Keratinocyte (primary cell): ENCODE data around the gene RAB11FIP2. TPM values are rescaled to one million over a fixed set of nuclear protein-coding genes. Genes with fewer than 3 reads are reported as not detected.

Experiments
- DNase-seq: peaks from one replicate; pipeline ENCODE4 v3.0.0-alpha.2; 2011; ENCODE audit warnings: low read depth, missing footprints, low spot score
- FAIRE-seq: peaks from 2 replicates; lab custom pipeline; 2011; peaks lifted over from hg19 to GRCh38; lab: Jason Lieb, UNC
- H2AFZ ChIP-seq: 2 replicates; pipeline ENCODE4 v1.6.0; 2012; ENCODE audit warnings: low read length, control low read depth, inconsistent platforms; ENCODE audit not compliant: control insufficient read depth
- H3K27ac ChIP-seq: 2 replicates; pipeline ENCODE4 v1.5.1; 2011; ENCODE audit warnings: low read length; ENCODE audit not compliant: control insufficient read depth, insufficient read depth
- H3K27me3 ChIP-seq: 3 replicates; pipeline ENCODE4 v1.6.0; 2011; ENCODE audit warnings: low read length; ENCODE audit not compliant: control insufficient read depth, insufficient read depth; ENCODE audit errors: extremely low read depth
- H3K36me3 ChIP-seq, 2 experiments: 2 replicates in 1 of 2; 3 replicates in 1 of 2; pipeline ENCODE4 v1.5.1; 2011; ENCODE audit warnings: low read length in 2 of 2, mild to moderate bottlenecking in 1 of 2; ENCODE audit not compliant: control insufficient read depth in 2 of 2, insufficient read depth in 2 of 2; ENCODE audit errors: extremely low read depth in 1 of 2
- H3K4me1 ChIP-seq: 3 replicates; pipeline ENCODE4 v1.5.1; 2011; ENCODE audit warnings: low read length; ENCODE audit not compliant: control insufficient read depth, insufficient read depth; ENCODE audit errors: extremely low read depth
- H3K4me2 ChIP-seq: 3 replicates; pipeline ENCODE4 v1.6.0; 2011; ENCODE audit warnings: low read depth, low read length; ENCODE audit not compliant: control insufficient read depth, insufficient read depth; ENCODE audit errors: extremely low read depth
- H3K4me3 ChIP-seq, 3 experiments: fragments of 200-600 bp in 1 of 3; sonication (generic) in 1 of 3; 2 replicates in 2 of 3; 3 replicates in 1 of 3; pipeline ENCODE4 v1.5.1; 2011 to 2016; ENCODE audit warnings: low read length in 3 of 3, mild to moderate bottlenecking in 3 of 3, control low read depth in 2 of 3, inconsistent platforms in 1 of 3, low read depth in 1 of 3, mixed read lengths in 1 of 3, mixed run types in 1 of 3, moderate library complexity in 1 of 3; ENCODE audit not compliant: control insufficient read depth in 2 of 3, insufficient read depth in 2 of 3; ENCODE audit errors: extremely low read depth in 1 of 3
- H3K79me2 ChIP-seq: 2 replicates; pipeline ENCODE4 v1.6.0; 2012; ENCODE audit warnings: low read length; ENCODE audit not compliant: control insufficient read depth, insufficient read depth
- H3K9ac ChIP-seq: 3 replicates; pipeline ENCODE4 v1.6.0; 2011; ENCODE audit warnings: low read length; ENCODE audit not compliant: control insufficient read depth, insufficient read depth; ENCODE audit errors: extremely low read depth
- H3K9me1 ChIP-seq: 3 replicates; pipeline ENCODE4 v1.6.0; 2011; ENCODE audit warnings: low read length; ENCODE audit not compliant: control insufficient read depth, insufficient read depth; ENCODE audit errors: extremely low read depth
- H3K9me3 ChIP-seq: 2 replicates; pipeline ENCODE4 v1.5.1; 2012; ENCODE audit warnings: low read depth, low read length; ENCODE audit not compliant: control insufficient read depth
- H4K20me1 ChIP-seq: 3 replicates; pipeline ENCODE4 v1.6.0; 2011; ENCODE audit warnings: low read length; ENCODE audit not compliant: control insufficient read depth, insufficient read depth; ENCODE audit errors: extremely low read depth
- EZH2 ChIP-seq: IDR thresholded peaks from one replicate; pipeline ENCODE4 v1.6.1; 2012; ENCODE audit warnings: inconsistent platforms, mild to moderate bottlenecking, low read length, moderate library complexity
- dilution Hi-C: fragments of 300-500 bp; cut with MboI; formaldehyde crosslinking; loops from one replicate; pipeline ENCODE4 v1.7.0; 2020; ENCODE audit warnings: low sequenced_read_pairs; ENCODE audit not compliant: extremely low pct_ligation_motif_present
- polyA plus RNA-seq, 5 experiments: library from polyadenylated mRNA; depleted of rRNA in 3 of 5; stranded (reverse) in 3 of 5; stranded (forward) in 1 of 5; unstranded in 1 of 5; fragments of >200 nt; gene quantifications; 1 replicate in 1 of 5; 2 replicates in 3 of 5; 3 replicates in 1 of 5; pipeline versions ENCODE4 v1.2.1 to v1.2.3, GENCODE V29; 2011 to 2012; ENCODE audit warnings: missing spikeins in 2 of 5, low read depth in 1 of 5, low replicate concordance in 1 of 5
- TF ChIP-seq, protein P1 (sequence below), 3 experiments: IDR thresholded peaks in 1 of 3; conservative IDR thresholded peaks in 1 of 3; optimal IDR thresholded peaks in 1 of 3; 2 replicates in 2 of 3; 3 replicates in 1 of 3; pipeline versions ENCODE3 to v1.5.1; 2011; ENCODE audit warnings: low read length in 3 of 3, mild to moderate bottlenecking in 3 of 3, moderate library complexity in 2 of 3, control low read depth in 1 of 3, inconsistent platforms in 1 of 3; ENCODE audit not compliant: insufficient read depth in 2 of 3; ENCODE audit errors: extremely low read depth in 1 of 3

RAB11FIP2 gene
- polyA plus RNA-seq, 1 donor (not counting 4 experiments of a cell fraction or from before 2014, with no cell fraction given): 6.1 TPM

DNA sequence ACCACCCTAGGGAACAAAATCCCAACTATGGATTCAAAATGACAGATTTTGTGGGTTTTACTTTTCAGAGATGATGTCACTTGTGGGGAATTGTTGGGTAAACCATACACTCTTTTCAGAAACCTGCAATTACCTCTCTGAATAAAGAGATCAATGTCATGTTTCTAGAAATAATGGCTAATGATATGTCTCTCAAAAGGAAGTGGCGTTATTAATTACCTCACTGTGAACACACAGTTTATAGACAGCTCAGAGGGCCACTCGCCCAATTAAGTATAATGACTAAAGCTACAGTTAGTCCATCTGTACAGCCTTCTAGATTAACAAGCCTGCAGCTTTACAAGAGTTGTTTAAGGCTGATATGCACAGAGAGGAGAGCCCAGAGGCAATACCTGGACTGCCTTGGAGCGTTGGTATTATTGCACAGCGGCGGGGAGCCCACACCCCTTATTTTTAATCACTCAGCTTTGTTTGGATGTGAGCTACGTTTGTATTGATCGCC is 79.5 kb downstream of the RAB11FIP2 start:
- FAIRE-seq: no peak
- no peak overlapping the region for H3K9ac ChIP-seq
- dilution Hi-C loops: no loop called here

GRCh38 chr10:117965984-117966383 is 80.8 kb downstream of the RAB11FIP2 start:
- DNase-seq: no peak
- Histone ChIP-seq H3K9me3 (no peaks in the 10 kb centered on the region), H4K20me1 (no peaks in the 10 kb centered on the region), H3K9ac (no peak overlapping the region), H3K4me3 (no peak overlapping the region), H3K27ac (no peak overlapping the region), H3K27me3 (no peaks in the 10 kb centered on the region), H3K4me1 (no peaks in the 10 kb centered on the region), H2AFZ (no peak overlapping the region), H3K9me1 (no peaks in the 10 kb centered on the region), H3K4me2 (no peak overlapping the region), H3K79me2 (no peaks in the 10 kb centered on the region), H3K36me3 (no peaks in the 10 kb centered on the region)
- FAIRE-seq: no peak
- TF ChIP-seq, protein P1, sequence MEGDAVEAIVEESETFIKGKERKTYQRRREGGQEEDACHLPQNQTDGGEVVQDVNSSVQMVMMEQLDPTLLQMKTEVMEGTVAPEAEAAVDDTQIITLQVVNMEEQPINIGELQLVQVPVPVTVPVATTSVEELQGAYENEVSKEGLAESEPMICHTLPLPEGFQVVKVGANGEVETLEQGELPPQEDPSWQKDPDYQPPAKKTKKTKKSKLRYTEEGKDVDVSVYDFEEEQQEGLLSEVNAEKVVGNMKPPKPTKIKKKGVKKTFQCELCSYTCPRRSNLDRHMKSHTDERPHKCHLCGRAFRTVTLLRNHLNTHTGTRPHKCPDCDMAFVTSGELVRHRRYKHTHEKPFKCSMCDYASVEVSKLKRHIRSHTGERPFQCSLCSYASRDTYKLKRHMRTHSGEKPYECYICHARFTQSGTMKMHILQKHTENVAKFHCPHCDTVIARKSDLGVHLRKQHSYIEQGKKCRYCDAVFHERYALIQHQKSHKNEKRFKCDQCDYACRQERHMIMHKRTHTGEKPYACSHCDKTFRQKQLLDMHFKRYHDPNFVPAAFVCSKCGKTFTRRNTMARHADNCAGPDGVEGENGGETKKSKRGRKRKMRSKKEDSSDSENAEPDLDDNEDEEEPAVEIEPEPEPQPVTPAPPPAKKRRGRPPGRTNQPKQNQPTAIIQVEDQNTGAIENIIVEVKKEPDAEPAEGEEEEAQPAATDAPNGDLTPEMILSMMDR (optimal IDR thresholded peaks at IDR 0.05 in 1 of 3, IDR thresholded peaks at IDR 0.05 in 1 of 3, conservative IDR thresholded peaks at IDR 0.05 in 1 of 3; ENCODE audit: extremely low read depth in 1 of 3, insufficient read depth in 2 of 3, low read length in 3 of 3): no peak
- TF ChIP-seq EZH2: no peak
- dilution Hi-C loops: no loop called here

More for the DNA sequence above, 79.5 kb downstream of the RAB11FIP2 start:
- Histone ChIP-seq H2AFZ (no peak overlapping the region), H3K9me3 (no peaks in the 10 kb centered on the region), H3K27me3 (no peaks in the 10 kb centered on the region), H4K20me1 (no peaks in the 10 kb centered on the region), H3K4me2 (no peak overlapping the region), H3K4me3 (no peak overlapping the region), H3K27ac (no peak overlapping the region), H3K79me2 (no peaks in the 10 kb centered on the region), H3K36me3 (no peaks in the 10 kb centered on the region), H3K4me1 (no peaks in the 10 kb centered on the region), H3K9me1 (no peaks in the 10 kb centered on the region)
- no peak for DNase-seq
- TF ChIP-seq EZH2: no peak
- TF ChIP-seq, protein P1 (optimal IDR thresholded peaks at IDR 0.05 in 1 of 3, IDR thresholded peaks at IDR 0.05 in 1 of 3, conservative IDR thresholded peaks at IDR 0.05 in 1 of 3; ENCODE audit: extremely low read depth in 1 of 3, insufficient read depth in 2 of 3, low read length in 3 of 3): no peak
